ENCODE data around the gene PARN.
"Not testable (repeated sequence)": the region's sequence is repeated elsewhere in the genome, so short reads cannot be mapped to it uniquely, and the experiment has no call there.

PARN gene

DNA sequence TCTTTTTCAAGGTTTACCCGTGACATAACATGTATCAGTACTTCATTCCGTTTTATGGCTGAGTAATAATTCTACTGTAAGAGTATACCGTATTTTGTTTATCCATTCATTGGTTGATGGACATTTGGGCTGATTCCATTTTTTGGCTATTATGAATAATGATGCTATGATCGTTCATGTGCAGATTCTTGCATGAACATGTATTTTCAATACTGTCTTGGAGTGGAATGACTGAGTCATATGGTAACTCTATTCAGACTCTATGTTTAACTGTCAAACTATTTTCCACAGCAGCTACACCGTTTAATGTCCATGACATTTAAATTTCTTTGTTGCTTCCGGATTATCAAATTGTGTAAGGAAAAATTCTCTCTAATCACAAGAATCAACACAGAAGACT, 20.6 kb upstream of the PARN start:
- no peak overlapping the region for H3K4me3 ChIP-seq (ENCODE audit: low read depth, low read length)
- DNase-seq = no peak
- TF ChIP-seq CTCF (IDR thresholded peaks at IDR 0.05; ENCODE audit: low read depth, low read length, missing control alignments) = no peak
- in situ Hi-C loops (cut with HindIII; ENCODE audit: low pct_ligation_motif_present, low sequenced_read_pairs) = no loop called here
- no peak overlapping the region for H3K27ac ChIP-seq
- peaks cover 53% of the 10 kb centered on the region for H3K36me3 ChIP-seq (replicated peaks)
- H3K27me3 ChIP-seq (replicated peaks) = no peaks in the 10 kb centered on the region

GRCh38 chr16:14649816-14650215, 19.8 kb upstream of the PARN start:
- H3K27ac ChIP-seq = no peak overlapping the region
- H3K4me3 ChIP-seq (ENCODE audit: low read depth, low read length) = no peak overlapping the region
- TF ChIP-seq CTCF (IDR thresholded peaks at IDR 0.05; ENCODE audit: low read depth, low read length, missing control alignments) = no peak
- no peaks in the 10 kb centered on the region for H3K27me3 ChIP-seq (replicated peaks)
- no peak for DNase-seq
- in situ Hi-C loops (cut with HindIII; ENCODE audit: low pct_ligation_motif_present, low sequenced_read_pairs) = no loop called here
- peaks cover 57% of the 10 kb centered on the region for H3K36me3 ChIP-seq (replicated peaks)

DNA sequence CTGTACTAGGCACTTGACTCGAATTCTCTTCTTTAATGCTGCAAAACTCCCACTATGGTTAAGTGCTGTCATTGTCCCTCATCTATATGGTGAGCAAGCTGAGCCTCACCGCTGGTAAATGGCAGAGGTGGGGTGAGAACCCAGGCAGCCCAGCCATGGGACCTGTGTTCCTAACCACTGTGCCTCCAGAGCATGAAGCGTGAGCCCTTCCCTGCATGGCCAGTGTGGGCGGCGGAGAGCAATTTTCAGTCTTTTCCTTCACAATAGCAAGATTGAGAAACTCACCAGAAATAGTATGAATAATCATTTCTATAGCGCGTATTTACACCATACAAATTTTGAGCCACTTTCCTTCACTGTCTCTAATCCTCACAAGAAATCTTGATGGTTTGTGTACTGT, 11.9 kb upstream of the PARN start:
- peaks cover 28% of the 10 kb centered on the region for H3K36me3 ChIP-seq (replicated peaks)
- TF ChIP-seq CTCF (IDR thresholded peaks at IDR 0.05; ENCODE audit: low read depth, low read length, missing control alignments) = no peak
- no peaks in the 10 kb centered on the region for H3K27me3 ChIP-seq (replicated peaks)
- in situ Hi-C loops (cut with HindIII; ENCODE audit: low pct_ligation_motif_present, low sequenced_read_pairs) = no loop called here
- H3K27ac ChIP-seq = no peak overlapping the region
- DNase-seq = no peak
- no peak overlapping the region for H3K4me3 ChIP-seq (ENCODE audit: low read depth, low read length)

DNA sequence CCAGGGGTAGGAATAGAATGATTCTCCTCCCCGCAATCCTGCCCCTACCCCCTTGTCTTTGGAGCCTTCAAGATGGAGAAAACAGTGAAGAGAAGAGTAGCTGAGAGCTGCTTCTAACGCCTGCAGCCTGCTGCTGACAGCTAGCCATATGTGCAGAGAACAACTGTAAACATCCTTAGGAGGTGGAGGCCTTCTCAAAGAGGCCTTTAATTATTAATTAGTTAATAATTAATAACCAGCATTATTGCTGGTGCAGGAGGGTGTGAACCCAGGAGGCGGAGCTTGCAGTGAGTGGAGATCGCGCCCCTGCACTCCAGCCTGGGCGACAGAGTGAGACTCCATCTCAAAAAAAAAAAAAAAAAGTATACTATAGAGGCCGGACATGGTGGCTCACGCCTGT, 11.1 kb upstream of the PARN start:
- in situ Hi-C loops (cut with HindIII; ENCODE audit: low pct_ligation_motif_present, low sequenced_read_pairs) = no loop called here
- no peak for DNase-seq
- peaks cover 25% of the 10 kb centered on the region for H3K36me3 ChIP-seq (replicated peaks)
- no peaks in the 10 kb centered on the region for H3K27me3 ChIP-seq (replicated peaks)
- no peak for TF ChIP-seq CTCF (IDR thresholded peaks at IDR 0.05; ENCODE audit: low read depth, low read length, missing control alignments)
- H3K27ac ChIP-seq = no peak overlapping the region
- no peak overlapping the region for H3K4me3 ChIP-seq (ENCODE audit: low read depth, low read length)

DNA sequence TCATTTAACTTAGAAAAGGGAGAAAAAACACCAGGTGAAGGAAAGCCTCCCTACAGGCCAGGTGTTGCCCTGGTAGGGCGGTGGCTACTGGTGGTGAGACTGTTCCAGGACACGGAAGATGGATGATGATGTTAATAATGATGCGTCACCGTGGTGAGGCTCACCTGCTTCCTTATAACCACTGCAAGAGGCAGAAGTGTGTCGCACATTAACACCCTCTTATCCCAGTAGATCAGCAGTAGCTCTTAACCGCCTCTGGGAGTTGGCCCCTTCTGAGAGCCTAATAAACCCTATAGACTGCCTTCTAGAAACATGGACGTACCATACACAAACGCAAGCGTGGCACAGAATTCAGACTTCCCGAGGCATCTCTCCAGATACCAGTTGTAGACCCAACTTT, 10.5 kb upstream of the PARN start:
- TF ChIP-seq CTCF (IDR thresholded peaks at IDR 0.05; ENCODE audit: low read depth, low read length, missing control alignments) = no peak
- no peaks in the 10 kb centered on the region for H3K27me3 ChIP-seq (replicated peaks)
- H3K4me3 ChIP-seq (ENCODE audit: low read depth, low read length) = no peak overlapping the region
- no peak for DNase-seq
- in situ Hi-C loops (cut with HindIII; ENCODE audit: low pct_ligation_motif_present, low sequenced_read_pairs) = no loop called here
- peaks cover 18% of the 10 kb centered on the region for H3K36me3 ChIP-seq (replicated peaks)
- H3K27ac ChIP-seq = no peak overlapping the region

DNA sequence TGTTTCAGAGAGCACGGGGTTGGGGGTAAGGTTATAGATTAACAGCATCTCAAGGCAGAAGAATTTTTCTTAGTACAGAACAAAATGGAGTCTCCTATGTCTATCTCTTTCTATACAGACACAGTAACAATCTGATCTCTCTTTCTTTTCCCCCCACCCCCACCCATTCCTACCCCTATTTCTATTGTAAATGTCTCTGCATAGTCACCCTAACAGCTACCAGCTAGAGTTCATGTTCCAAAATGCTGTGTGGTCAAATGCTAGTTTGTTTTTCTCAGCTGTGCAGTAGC, 6.8 kb upstream of the PARN start:
- H3K27ac ChIP-seq; H3K36me3 ChIP-seq (replicated peaks); H3K27me3 ChIP-seq (replicated peaks); DNase-seq; in situ Hi-C loops (cut with HindIII; ENCODE audit: low pct_ligation_motif_present, low sequenced_read_pairs); H3K4me3 ChIP-seq (ENCODE audit: low read depth, low read length): not testable (repeated sequence)

GRCh38 chr16:14636179-14636950, 6.3 kb upstream of the PARN start:
- DNase-seq; H3K27ac ChIP-seq; H3K27me3 ChIP-seq (replicated peaks); H3K36me3 ChIP-seq (replicated peaks); in situ Hi-C loops (cut with HindIII; ENCODE audit: low pct_ligation_motif_present, low sequenced_read_pairs); H3K4me3 ChIP-seq (ENCODE audit: low read depth, low read length): not testable (repeated sequence)

Data from brain microvascular endothelial cell (primary cell).